HG03135 (cell line): ENCODE measurements around the gene GLMN.
"Not testable (repeated sequence)": the region's sequence is repeated elsewhere in the genome, so short reads cannot be mapped to it uniquely, and the experiment has no call there.

Source experiments
- ATAC-seq: cut with Tn5 transposase; IDR thresholded peaks from one replicate; pipeline ENCODE4 v1.9.1; 2021; ENCODE audit warnings: mild to moderate bottlenecking, moderate library complexity; ENCODE audit not compliant: unreplicated experiment

The GLMN gene

DNA sequence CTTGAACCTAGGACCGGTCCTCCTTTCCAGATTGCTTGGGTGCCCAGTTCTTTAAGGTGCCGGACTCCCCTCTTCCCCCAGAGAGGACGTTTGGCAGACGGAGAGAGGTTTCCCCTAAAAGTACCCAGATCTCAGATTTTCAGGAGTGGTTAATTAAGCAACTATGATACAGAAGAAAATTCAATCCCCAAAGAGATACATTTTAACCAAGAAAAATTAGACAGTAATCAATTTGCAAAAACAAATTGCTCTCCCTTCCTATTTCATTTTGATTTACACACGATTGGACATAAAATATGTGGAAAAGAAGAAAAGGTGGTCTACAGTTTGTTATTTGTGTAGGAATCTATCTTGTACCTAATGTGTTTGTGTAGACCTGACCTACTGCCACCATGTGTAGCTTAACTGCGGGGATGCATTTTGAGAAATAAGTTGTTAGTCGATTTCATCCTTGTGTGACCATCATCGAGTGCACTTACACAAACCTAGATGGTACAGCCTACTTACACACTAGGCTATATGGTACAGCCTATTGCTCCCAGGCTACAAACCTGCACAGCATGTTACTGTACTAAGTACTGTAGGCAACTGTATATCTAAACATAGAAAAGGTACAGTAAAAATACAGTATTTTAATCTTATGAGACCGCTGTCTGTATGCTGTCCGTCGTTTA lies 827 bp upstream of the GLMN start:
- ATAC-seq, result no peak

DNA sequence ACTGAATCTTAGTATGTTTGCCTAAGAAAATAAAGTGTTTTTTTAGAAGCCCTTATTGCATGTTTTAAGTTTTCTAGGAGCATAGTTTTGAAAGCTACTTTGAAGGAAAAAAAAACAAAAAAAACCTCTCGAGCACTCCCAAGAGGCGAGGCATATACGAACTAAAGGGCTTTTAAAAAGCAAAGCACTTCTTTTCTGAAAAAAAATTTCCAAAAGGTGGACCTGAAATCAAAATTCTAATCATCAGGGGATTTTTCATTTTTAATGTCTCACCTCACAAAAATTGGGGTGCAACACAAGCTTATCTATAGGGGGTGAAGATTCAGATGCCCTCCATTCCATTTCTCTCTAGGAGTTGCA lies 594 bp downstream of the GLMN start:
- no peak for ATAC-seq

DNA sequence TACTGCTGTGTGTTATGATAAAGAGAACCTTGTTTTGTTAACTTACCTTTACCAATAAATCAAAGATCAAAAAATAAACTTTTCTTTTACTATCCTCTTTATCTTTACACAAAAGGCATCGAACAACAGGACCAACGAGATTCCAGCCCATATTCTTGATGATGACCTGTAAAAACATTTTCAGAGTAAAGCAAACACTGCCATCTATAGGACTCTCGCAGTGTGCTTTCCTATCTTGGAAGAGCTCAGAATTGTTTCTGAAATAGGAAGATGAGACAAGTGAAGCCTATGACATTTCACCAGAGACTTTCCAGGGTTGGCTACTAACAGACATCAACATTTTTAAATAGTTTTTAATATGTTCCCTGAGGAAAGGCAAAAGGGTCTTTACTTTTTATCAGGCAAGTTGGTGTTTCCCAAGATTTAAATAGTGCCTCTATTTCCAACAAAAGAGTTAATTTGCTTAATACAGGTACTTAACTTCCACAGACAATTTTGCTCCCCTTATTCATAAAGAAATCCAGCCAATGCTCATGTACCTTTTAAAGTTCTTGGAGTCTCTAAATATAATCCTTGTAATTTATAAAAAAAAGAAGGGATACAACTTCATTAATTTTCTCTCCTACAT lies 7.3 kb downstream of the GLMN start:
- ATAC-seq, result no peak

DNA sequence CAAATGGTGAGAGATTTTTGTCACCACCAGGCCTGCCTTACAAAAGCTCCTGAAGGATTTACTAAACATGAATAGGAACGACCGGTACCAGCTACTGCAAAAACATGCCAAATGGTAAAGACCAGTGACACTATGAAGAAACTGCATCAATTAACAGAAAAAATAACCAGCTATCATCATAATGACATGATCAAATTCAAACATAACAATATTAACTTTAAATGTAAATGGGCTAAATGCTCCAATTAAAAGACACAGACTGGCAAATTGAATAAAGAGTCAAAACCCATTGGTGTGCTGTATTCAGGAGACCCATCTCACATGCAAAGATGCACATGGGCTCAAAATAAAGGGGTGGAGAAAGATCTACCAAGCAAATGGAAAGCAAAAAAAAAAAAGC lies 17.4 kb downstream of the GLMN start:
- not testable (repeated sequence) for ATAC-seq

DNA sequence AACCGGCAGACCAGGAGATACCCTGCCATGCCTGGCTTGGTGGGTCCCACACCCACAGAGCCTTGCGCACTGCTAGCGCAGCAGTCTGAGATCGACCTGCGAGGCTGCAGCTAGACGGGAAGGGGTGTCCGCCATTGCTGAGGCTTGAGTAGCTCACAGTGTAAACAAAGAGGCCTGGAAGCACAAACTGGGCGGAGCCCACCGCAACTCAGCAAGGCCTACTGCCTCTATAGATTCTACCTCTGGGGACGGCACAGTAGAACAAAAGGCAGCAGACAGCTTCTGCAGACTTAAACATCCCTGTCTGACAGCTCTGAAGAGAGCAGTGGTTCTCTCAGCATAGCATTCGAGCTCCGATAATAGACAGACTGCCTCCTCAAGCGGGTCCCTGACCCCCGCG lies 19.0 kb downstream of the GLMN start:
- ATAC-seq, result not testable (repeated sequence)

DNA sequence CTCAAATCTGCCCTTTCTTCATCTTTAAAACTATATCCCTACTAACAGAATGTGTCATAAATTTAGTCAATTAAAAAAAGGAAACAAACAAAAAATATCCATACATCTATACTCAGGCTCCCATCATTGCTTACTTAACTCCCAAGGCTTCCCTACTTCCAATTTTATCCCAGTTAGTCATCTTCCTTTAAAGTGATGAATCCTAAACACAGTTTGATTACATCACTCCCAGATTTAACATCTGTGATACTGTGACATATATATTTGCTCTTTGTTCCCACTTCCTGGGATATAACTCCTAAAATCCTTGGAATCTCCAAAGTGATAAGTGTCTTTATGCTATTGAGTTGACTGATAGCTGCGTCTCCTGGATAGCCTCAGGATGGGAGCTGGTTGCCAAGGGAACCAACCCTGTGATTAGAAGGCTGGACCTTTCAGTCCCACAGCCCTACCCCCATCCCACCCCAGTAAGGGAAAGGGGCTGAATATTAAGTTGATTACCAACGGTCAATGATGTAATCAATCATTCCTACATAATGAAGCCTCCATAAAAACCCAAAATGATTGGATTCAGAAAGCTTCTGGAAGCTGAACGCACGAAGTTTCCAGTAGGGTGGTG lies 21.6 kb downstream of the GLMN start:
- no peak for ATAC-seq

DNA sequence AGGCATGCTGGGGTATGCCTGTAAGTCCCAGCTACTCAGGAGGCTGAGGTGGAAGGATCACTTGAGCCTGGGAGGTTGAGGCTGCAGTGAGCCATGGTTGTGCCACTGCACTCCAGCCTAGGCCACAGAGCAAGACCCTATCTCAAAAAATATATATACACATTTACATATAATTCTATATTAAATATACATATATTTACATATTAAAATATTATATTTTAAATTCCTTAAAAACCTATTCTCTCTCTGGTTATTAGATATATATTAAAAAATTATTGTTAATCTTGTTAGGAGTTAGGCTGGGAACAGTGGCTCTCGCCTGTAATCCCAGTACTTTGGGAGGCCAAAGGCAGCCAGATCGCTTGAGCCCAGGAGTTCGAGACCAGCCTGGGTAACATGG lies 22.7 kb downstream of the GLMN start:
- no peak for ATAC-seq

DNA sequence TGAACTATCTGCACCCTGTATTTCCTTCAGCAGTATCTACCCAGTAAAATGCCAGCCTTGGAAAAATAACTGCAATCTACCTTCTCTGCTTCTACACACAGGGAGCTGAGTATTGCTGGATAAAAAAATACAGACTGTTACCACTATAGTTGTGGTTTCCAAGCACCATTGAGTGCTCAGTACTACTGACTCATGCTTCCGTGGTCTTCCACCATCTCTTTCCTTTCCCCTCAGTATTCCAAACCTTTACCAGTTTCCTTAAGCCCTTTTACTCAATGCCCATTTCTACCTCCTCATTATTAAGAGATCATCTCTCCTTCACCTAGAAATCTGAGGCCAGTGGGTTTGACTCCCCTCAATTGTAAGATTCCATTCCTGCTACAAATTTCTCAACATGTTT lies 23.8 kb downstream of the GLMN start:
- ATAC-seq, result no peak

DNA sequence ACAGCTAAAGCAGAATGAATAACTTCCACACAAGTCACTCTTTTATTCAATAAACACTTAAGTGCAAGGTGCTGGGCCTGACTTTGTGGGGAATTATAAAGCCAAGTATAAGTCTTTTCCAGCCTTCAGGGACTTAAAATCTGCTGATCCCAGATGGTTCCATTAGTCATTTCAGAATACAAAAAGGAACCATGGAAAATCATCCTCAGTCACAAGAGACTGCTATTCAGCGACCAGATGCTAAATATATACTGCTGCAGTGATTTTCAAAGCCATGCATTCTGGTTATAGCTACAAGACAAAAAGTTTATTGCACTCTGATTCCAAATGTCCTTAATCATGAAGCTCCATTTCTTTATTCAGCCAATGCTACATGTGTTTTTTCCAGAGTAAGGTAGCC lies 25.7 kb downstream of the GLMN start:
- no peak for ATAC-seq

DNA sequence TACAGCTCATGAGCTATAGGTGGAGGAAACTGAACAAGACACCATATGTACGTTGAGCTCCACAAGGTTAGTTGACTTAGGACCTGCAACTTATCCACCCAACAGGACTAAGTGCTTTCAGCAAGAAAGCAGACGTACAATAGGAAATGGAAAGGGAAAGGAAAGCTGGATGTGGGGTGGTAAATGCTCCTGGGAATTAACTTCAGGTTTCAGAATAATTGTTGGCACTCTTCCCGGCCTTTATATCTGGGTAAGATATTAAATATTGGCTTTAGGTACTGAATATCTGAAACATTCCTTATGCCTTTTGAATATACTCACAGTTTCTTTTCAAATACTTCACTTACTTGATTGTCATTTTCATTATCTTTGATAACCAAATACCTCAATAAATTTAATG lies 36.3 kb downstream of the GLMN start:
- ATAC-seq, result no peak

DNA sequence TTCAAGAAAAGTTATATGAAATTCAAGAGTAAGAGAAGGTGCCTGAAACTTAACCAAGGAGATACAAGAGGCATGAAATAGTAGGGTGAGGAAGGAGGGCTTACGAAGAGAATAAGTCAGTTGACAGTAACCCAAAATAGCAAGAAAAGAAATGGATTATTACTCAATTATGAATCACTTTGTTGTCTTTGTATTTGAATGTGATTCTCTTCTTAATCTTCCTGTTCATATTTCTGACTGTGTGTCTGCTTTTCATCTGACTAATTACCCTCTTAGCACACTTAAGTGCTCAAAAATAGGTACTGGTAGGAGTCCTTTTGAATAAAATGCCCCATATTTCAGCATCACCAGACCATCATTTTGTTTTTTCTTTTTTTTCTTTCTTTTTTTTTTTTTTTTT lies 39.4 kb downstream of the GLMN start:
- ATAC-seq, result no peak

DNA sequence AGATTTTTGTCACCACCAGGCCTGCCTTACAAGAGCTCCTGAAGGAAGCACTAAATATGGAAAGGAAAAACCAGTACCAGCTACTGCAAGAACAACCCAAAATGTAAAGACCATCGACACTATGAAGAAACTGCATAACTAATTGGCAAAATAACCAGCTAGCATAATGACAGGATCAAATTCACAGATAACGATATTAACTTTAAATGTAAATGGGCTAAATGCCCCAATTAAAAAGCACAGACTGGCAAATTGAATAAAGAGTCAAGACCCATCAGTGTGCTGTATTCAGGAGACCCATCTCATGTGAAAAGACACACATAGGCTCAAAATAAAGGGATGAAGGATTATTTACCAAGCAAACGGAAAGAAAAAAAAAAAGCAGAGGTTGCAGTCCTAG lies 44.1 kb downstream of the GLMN start:
- not testable (repeated sequence) for ATAC-seq

DNA sequence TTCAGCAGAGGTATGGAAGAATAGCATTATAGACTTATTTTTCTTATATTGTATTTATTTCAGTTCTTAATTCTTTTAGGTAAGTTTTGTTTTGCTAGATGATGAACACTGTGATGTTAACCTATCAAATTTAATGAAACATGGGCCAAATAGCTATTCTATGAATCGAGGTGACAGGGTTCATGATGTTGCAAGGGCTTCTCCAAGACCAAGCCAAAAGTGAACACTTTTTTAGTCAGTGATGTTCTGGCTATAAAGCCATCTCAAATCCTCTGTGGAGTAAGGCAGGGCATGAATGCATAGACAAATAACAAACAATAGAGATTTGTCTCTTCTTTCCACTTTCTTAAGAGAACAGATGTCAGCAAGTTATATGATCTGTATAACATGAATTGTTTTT lies 54.4 kb downstream of the GLMN start:
- no peak for ATAC-seq

DNA sequence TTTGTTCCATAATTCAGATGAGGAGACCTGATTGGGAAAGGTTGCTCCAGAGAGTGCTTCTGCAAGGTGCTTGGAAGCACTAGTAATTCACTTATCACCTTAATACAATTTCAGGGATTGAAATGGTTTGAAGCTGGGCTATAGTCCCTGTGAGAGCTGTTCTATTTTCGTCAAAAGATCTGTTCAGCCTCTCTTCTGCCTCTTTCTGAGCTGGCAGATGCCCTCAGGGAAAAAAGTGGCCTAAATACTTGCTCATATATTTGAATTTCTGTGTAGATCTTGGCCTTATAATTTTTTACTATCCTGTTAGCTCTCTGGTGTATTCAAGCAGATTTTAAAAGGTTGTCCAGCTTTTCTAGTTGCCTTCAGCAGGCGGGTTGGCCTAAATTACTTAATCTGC lies 58.8 kb downstream of the GLMN start:
- ATAC-seq, result no peak

DNA sequence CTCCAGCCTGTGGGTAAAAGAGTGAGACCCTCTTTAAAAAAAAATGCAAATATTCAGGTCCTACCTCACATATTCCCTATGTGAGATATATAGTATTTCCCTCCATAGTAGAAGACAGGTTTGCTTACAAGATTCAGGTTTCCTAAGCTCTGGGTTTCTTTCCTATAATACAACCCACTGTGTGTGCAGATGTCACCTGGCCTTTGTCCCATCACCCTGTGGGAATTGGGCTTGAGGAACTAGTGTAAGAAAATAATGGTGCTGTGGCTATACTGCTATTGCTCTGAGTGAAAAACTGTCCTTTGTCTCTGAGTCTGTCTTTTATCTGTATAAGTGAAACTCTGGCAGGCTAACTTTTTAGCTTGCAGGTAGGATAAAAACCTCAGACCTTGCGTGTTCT lies 68.1 kb downstream of the GLMN start:
- ATAC-seq, result no peak

DNA sequence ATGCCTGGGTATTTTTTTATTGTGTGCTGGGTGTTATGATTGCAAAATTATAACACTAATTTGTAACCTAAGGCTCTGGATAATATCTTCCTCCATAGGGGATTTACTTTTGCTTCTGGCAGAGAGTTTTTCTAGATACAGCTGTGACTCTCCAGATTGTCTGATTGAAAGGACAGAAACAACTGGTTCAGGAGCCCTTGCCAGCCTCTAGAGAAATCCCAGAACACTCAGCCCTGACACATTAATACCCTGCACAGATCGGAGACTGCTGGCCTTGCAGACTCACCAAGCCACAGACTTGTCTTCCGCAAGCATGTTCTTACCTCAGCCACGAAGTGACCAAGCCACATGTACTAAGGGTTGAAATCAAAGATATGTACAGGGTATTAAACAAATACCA lies 70.4 kb downstream of the GLMN start:
- ATAC-seq, result no peak

DNA sequence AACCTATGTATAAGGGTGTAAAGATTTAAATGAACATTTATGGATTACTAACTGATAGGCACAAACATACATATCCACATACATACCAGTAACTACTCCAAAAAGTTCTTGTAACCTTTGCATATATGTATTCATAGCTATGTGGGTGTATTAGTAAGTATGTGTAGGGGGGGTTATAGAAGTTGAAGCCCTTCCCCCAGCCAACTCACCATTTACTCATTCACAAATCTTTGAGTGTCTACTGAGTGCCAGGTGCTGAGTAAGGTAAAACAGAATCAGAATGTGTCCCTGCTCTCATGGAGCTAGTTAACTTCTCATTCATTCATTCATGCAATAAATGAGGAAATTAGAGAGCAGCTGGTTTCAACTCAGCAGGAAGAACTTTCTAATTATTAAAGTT lies 79.8 kb downstream of the GLMN start:
- no peak for ATAC-seq

DNA sequence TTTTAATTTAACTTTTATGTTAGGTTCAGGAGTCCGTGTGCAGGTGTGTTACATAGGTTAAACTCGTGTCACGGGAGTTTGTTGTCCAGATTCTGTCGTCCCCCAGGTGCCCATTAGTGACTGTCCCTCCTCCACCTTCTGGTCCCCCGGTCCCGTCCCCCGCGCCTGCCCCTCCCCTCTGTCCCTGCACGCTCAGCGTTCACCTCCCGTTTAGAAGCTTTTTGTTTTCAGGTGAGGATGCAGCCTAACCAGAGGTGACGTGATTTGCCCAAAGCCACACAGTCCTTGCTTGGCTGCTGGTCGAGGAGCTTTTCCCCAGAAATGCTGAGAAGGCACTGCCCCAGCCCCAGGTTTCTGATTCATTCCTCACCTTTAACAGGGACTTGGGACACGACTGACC lies 80.2 kb downstream of the GLMN start:
- no peak for ATAC-seq

DNA sequence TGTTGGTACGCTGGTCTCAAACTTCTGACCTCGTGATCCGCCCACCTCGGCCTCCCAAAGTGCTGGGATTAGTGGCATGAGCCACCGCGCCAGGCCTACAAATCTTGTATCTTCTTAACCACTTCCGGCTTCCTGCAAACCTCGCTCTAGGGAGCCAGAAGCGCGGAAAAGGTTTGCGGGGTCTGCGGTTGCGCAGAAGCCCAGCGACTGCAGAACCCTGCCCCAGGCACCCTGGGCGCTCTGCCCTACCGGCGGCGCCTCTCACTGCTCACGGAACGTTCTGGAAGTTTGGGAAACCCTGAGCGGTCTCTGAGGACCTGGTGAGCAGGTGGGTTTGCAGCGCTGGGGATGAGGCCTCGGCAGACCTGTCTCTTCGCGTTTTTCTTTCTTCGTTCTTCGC lies 81.1 kb downstream of the GLMN start, which contains the start of gene C1orf146:
TSS of gene C1orf146 (plus strand) at position 195 of the 400 bp plus-strand sequence. CDS start 13,506 bp downstream, outside the sequence.
- ATAC-seq, result no peak

DNA sequence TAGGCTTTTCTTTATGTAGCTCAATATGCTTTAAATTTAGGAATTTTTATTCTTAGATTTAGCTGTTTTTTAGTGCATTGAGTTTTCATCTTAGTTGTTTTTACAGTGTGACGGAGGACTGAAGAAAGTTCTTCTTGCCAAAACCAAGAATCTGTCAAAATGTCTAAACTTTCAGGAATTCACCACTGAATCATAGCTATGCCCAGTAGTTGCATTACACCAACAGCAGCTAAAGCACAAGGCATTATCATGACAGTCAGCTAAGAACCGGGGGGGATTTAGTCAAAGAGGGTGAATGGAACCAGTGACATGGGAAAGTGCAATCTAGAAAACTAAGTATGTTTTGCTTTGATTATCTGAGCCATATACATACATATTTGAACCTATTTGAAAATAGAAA lies 87.6 kb downstream of the GLMN start:
- no peak for ATAC-seq

DNA sequence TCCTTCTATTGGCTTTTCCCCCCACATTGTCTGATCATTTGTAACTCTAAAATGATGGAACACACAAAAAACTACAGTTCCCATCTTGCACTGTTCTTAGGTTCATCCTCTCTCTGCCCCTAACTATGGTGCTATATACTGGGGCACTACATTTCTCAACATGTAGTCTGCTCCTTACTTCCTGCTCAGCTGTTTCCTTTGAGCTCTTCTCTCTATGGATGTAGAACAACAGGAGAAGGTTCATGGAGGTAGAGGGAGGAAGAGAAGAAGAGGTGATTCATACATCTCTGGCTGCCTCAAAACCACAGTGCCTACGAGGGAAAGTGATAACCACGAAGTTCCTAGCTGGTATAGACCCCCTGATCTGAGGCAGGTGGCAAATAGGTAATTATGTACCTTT lies 88.1 kb downstream of the GLMN start:
- ATAC-seq, result no peak

DNA sequence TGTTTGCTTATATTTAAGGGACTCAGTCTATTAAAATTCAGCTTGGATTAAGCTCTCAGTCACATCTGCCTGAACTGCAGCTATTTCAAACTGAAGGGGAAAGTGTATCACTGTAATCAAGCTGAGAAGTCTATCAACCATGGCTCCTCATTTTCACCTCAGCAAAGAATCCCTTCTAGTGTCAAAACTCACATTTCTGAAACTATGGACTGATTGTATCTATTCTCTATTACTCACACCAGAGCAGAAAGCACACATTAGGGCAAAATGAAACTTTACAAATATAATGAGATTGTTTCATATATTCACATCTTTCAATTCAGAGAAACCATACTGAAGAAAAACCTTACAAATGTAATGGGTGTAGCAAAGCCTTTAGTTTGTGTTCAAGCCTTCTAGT lies 95.7 kb downstream of the GLMN start:
- ATAC-seq, result no peak

DNA sequence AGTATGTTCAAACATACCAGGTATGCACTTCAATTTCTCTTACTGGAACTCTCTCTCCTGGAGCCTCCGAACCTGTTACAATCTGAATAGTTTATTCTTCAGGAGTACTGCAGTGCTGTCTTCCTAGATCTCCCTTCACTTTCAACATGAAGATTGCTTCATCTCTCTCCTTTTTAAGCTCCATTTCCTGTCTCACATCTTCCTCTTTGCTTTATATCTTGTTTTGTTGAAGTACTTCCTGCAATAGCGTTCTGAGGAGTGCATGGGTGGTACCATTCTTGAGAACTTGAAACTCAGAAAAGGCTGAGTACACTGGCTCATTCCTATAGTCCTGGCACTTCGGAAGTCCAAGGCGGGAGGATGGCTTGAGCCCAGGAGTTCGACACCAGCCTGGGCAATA lies 96.8 kb downstream of the GLMN start:
- ATAC-seq, result no peak
